AG04449 (cell line): Measurements from ENCODE around the gene MTA3.
A peak's percentile ranks its signal among the peaks of the same experiment; 100 is the strongest.

Source experiments
- CTCF ChIA-PET: fragments of 350-600 bp; formaldehyde crosslinking; extraction: SDS; loops from one replicate; lab custom pipeline; 2021; ENCODE audit warnings: antibody characterized with exemption; lab: Yijun Ruan, JAX
- POLR2A ChIA-PET: fragments of 400-600, 350-600 bp; formaldehyde crosslinking; extraction: SDS; loops from one replicate; lab custom pipeline; 2020; ENCODE audit warnings: antibody characterized with exemption, inconsistent platforms; lab: Yijun Ruan, JAX
- DNase-seq: peaks from one replicate; pipeline ENCODE4 v3.0.0-alpha.2; 2010; ENCODE audit warnings: low read depth, low spot score
- H3K4me3 ChIP-seq: 2 replicates; pipeline ENCODE4 v1.5.1; 2011; ENCODE audit warnings: low read depth, mild to moderate bottlenecking, control low read depth, low read length
- CTCF ChIP-seq: IDR thresholded peaks from one replicate; pipeline ENCODE4 v1.5.1; 2011; ENCODE audit warnings: mild to moderate bottlenecking, moderate library complexity, low read length, control low read depth, inconsistent platforms; ENCODE audit not compliant: insufficient read depth; ENCODE audit errors: missing control alignments

The MTA3 gene

GRCh38 chr2:42791606-42792005, 223.2 kb downstream of the MTA3 start:
- H3K4me3 ChIP-seq = peak overlapping the region; percentile 46
- ChIA-PET CTCF (interaction anchor here (0.8 to 1.6 kb wide), 2 partner anchors 9 to 39 kb away, joined by 3 read pairs; no protein-coding TSS in a partner anchor), POLR2A (no interaction called here)
- TF ChIP-seq CTCF = no peak
- DNase-seq = no peak

- DNase-seq = no peak
- ChIA-PET CTCF (interaction anchor here (0.8 to 1.6 kb wide), 2 partner anchors 9 to 40 kb away, joined by 3 read pairs; no protein-coding TSS in a partner anchor), POLR2A (no interaction called here)
- H3K4me3 ChIP-seq = peak overlapping the region; percentile 46
- no peak for TF ChIP-seq CTCF
Observed at GRCh38 chr2:42792087-42792582, 223.7 kb downstream of the MTA3 start.

GRCh38 chr2:42792583-42793333, 224.3 kb downstream of the MTA3 start, which contains the start of gene HAAO:
Gene HAAO, minus strand, starts transcription at chr2:42792583. Its CDS starts 47 bp downstream, at chr2:42792536.
- TF ChIP-seq CTCF = peak; percentile 10
- ChIA-PET POLR2A (no interaction called here), CTCF (interaction anchor here (1.6 to 4.3 kb wide), 3 partner anchors 13 to 40 kb away, joined by 3 to 22 read pairs (median 6); no protein-coding TSS in a partner anchor)
- no peak for DNase-seq
- peak within 1 kb of the TSS; percentile 46 for H3K4me3 ChIP-seq

- peak overlapping the region; percentile 46 for H3K4me3 ChIP-seq
- DNase-seq = no peak
- CTCF ChIA-PET = interaction anchor here (1.6 to 4.3 kb wide), 3 partner anchors 12 to 41 kb away, joined by 3 to 22 read pairs (median 6); no protein-coding TSS in a partner anchor
- POLR2A ChIA-PET = interaction anchor here (1.3 kb wide), 1 partner anchor 17 kb away, joined by 5 read pairs; no protein-coding TSS in a partner anchor
- no peak for TF ChIP-seq CTCF
Observed at GRCh38 chr2:42793334-42794270, 225.2 kb downstream of the MTA3 start.

- no peak for DNase-seq
- ChIA-PET POLR2A (interaction anchor here (1.3 kb wide), 1 partner anchor 16 kb away, joined by 5 read pairs; no protein-coding TSS in a partner anchor), CTCF (interaction anchor here (2.3 to 4.3 kb wide), 2 partner anchors 11 to 17 kb away, joined by 6 to 22 read pairs; no protein-coding TSS in a partner anchor)
Observed at GRCh38 chr2:42794271-42795046, 226.0 kb downstream of the MTA3 start.

More at GRCh38 chr2:42794271-42795046, 226.0 kb downstream of the MTA3 start:
- TF ChIP-seq CTCF = peak; percentile 51
- H3K4me3 ChIP-seq = no peak overlapping the region
